Fibroblast of skin of right biceps (primary cell): Measurements from ENCODE around the gene TMEM126B.

Experiments
- DNase-seq: peaks from one replicate; pipeline ENCODE4 v3.0.0-alpha.2; 2013

Gene TMEM126B

DNA sequence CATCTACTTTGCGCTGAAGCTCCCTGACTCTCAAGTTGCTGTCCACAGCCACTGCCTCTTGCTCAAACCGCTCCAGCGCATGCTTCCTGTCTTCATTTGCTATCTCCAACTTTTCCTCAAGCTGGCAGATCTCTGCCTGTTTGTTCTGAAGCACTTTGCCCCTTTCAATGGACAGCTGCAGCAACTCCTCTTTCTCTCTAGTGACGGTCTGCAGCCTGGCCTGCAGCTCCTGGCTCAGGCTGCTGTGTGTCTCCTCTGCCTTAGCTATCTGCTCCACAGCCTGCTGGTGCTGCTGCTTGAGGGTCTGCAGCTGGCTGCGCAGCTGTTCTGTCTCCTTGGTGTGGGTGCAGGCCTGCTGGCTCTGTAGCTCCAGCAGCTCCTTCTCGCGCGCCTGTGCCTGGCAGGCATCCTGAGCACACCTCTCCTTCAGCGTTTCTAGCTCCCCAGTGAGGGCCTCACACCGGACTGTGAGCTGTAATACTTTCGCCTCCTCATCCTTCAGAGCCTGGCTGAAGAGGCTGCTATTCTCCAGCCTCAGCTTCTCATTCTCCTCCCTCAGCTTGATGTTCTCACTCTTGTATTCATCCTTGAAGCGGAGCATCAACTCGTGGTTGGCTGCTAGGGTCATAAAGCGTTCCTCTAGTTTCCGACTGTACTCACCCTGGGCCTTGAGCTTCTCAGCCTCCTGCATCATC is 56.9 kb downstream of the TMEM126B start:
- no peak for DNase-seq

DNA sequence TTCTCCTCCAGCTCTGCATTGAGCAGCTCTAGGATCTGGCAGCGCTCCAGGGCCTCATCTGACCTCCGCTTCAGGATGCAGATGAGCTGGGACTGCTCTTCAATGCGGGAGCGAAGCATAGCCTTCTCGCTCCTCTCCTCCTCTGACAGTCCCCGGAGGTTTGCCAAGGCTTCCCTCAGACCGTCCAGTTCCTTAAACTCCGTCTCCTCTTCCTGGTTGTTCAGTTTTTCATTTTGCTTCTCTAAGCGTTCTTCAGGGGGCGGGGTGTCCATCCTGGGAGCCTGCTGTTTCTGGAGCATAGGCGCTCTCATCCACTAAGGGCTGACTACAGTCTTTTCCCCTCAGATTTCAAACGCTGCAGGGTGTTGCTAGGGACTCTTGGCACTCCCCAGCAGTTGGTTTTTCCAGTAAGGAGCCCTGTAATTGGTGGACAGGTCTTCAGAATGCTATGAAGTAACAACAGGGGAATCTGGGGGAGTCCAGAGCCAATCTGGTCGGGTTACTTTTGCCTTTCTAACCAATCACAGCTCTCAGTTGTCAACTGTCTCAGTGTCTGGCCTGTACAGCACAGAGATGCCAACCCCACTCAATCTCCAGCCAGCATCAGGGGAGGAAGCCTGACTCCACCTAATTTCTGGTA is 57.5 kb downstream of the TMEM126B start, which contains the start of gene CCDC89:
CCDC89 (minus strand) TSS at position 376 of the 640 bp plus-strand sequence; CDS start at position 311, 65 bp downstream.
- DNase-seq = peak; percentile 83
